H1 (cell line): ENCODE measurements around the gene SPEN.

Source experiments
- CREB1 ChIP-seq: IDR thresholded peaks from 2 replicates; pipeline ENCODE4 v1.6.1; 2012; ENCODE audit warnings: inconsistent platforms
- GABPA ChIP-seq: IDR thresholded peaks from 2 replicates; pipeline ENCODE4 v1.6.1; 2011; ENCODE audit warnings: mild to moderate bottlenecking, low read length, moderate library complexity, borderline replicate concordance; ENCODE audit not compliant: insufficient read depth
- NRF1 ChIP-seq: IDR thresholded peaks from 2 replicates; pipeline ENCODE4 v1.6.1; 2011; ENCODE audit warnings: mild to moderate bottlenecking, low read depth, low read length, improper control_type of control experiment
- POLR2A ChIP-seq, 2 experiments: IDR thresholded peaks; 1 replicate in 1 of 2; 2 replicates in 1 of 2; pipeline ENCODE4 v1.6.1; 2011; ENCODE audit warnings: low read depth in 2 of 2, low read length in 2 of 2, mild to moderate bottlenecking in 2 of 2; ENCODE audit errors: control extremely low read depth in 1 of 2
- POLR2AphosphoS5 ChIP-seq: IDR thresholded peaks from 2 replicates; pipeline ENCODE4 v1.6.1; 2011; ENCODE audit warnings: low read depth, low read length
- RAD21 ChIP-seq, 2 experiments: IDR thresholded peaks in 1 of 2; conservative IDR thresholded peaks in 1 of 2; 2 replicates each; pipeline ENCODE4 v1.6.1; 2011; ENCODE audit warnings: low read depth in 2 of 2, low read length in 2 of 2, improper control_type of control experiment in 1 of 2, inconsistent platforms in 1 of 2, mild to moderate bottlenecking in 1 of 2, moderate library complexity in 1 of 2
- RBBP5 ChIP-seq: IDR thresholded peaks from 2 replicates; pipeline ENCODE4 v1.7.1; 2012; ENCODE audit warnings: low read depth, mild to moderate bottlenecking, inconsistent platforms, low read length, moderate library complexity, borderline replicate concordance
- SRF ChIP-seq: IDR thresholded peaks from 2 replicates; pipeline ENCODE4 v1.6.1; 2011; ENCODE audit warnings: mild to moderate bottlenecking, low read depth, low read length, moderate library complexity
- TBP ChIP-seq: IDR thresholded peaks from 2 replicates; pipeline ENCODE4 v1.6.1; 2011; ENCODE audit warnings: low read depth, low read length, improper control_type of control experiment
- TEAD4 ChIP-seq: IDR thresholded peaks from 2 replicates; pipeline ENCODE4 v1.6.1; 2012; ENCODE audit warnings: low read depth, low read length, inconsistent platforms, mixed read lengths
- TF ChIP-seq, protein P1 (sequence below), 3 experiments: IDR thresholded peaks; 1 replicate in 2 of 3; 2 replicates in 1 of 3; pipeline versions ENCODE4 v1.5.1 to v1.6.1; 2011; ENCODE audit warnings: low read length in 3 of 3, mild to moderate bottlenecking in 3 of 3, inconsistent platforms in 2 of 3, low read depth in 1 of 3, moderate library complexity in 1 of 3; ENCODE audit not compliant: insufficient read depth in 1 of 3; ENCODE audit errors: control extremely low read depth in 1 of 3
- TF ChIP-seq, protein P2 (sequence below): IDR thresholded peaks from 2 replicates; pipeline ENCODE4 v1.6.1; 2012; ENCODE audit warnings: low read length, inconsistent platforms
- TF ChIP-seq, protein P3 (sequence below): IDR thresholded peaks from 2 replicates; pipeline ENCODE4 v1.6.1; 2011; ENCODE audit warnings: low read depth, mild to moderate bottlenecking, low read length; ENCODE audit not compliant: insufficient read depth
- TF ChIP-seq, protein P4 (sequence below): IDR thresholded peaks from 2 replicates; pipeline ENCODE4 v1.6.1; 2012; ENCODE audit warnings: inconsistent platforms

DNA sequence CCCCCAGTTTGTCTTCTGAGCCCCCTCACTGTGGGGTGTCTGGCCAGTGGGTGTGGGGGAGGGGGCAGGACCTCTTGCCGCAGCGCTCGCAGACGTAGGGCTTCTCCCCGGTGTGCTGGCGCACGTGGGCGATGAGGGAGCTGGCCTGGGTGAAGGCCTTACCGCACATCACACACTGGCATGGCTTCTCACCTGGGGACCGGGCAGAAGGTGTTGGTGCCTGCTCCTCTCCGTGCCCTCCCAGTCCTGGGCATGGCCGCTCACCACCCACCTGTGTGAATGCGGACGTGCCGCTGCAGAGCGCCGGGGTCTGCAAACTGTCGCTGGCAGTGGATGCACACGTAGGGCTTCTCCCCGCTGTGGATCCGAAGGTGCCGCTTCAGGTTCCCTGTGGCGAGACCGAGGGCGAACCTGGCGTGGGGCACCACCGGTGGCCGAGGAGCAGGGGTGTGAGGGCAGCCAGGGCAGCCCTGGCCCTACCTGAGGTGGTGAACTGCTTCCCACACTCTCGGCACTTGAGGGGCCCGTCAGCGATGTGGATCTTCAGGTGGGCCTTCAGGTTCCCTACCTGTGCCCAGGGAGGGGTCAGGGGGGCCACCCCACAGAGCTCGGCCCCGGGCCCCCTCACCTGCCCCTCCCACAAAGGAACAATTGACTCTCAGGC is 96.0 kb downstream of the SPEN start:
- TF ChIP-seq, protein P1, sequence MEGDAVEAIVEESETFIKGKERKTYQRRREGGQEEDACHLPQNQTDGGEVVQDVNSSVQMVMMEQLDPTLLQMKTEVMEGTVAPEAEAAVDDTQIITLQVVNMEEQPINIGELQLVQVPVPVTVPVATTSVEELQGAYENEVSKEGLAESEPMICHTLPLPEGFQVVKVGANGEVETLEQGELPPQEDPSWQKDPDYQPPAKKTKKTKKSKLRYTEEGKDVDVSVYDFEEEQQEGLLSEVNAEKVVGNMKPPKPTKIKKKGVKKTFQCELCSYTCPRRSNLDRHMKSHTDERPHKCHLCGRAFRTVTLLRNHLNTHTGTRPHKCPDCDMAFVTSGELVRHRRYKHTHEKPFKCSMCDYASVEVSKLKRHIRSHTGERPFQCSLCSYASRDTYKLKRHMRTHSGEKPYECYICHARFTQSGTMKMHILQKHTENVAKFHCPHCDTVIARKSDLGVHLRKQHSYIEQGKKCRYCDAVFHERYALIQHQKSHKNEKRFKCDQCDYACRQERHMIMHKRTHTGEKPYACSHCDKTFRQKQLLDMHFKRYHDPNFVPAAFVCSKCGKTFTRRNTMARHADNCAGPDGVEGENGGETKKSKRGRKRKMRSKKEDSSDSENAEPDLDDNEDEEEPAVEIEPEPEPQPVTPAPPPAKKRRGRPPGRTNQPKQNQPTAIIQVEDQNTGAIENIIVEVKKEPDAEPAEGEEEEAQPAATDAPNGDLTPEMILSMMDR (IDR thresholded peaks at IDR 0.05; ENCODE audit: control extremely low read depth in 1 of 3, insufficient read depth in 1 of 3, low read depth in 1 of 3, low read length in 3 of 3): no peak
- TF ChIP-seq RBBP5: no peak
- TF ChIP-seq, protein P2, sequence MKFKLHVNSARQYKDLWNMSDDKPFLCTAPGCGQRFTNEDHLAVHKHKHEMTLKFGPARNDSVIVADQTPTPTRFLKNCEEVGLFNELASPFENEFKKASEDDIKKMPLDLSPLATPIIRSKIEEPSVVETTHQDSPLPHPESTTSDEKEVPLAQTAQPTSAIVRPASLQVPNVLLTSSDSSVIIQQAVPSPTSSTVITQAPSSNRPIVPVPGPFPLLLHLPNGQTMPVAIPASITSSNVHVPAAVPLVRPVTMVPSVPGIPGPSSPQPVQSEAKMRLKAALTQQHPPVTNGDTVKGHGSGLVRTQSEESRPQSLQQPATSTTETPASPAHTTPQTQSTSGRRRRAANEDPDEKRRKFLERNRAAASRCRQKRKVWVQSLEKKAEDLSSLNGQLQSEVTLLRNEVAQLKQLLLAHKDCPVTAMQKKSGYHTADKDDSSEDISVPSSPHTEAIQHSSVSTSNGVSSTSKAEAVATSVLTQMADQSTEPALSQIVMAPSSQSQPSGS: no peak
- TF ChIP-seq NRF1: no peak
- no peak for TF ChIP-seq CREB1
- TF ChIP-seq RAD21 (IDR thresholded peaks at IDR 0.05 in 1 of 2, conservative IDR thresholded peaks at IDR 0.05 in 1 of 2; ENCODE audit: low read depth in 2 of 2, low read length in 2 of 2): no peak
- TF ChIP-seq POLR2AphosphoS5: no peak
- TF ChIP-seq, protein P3, sequence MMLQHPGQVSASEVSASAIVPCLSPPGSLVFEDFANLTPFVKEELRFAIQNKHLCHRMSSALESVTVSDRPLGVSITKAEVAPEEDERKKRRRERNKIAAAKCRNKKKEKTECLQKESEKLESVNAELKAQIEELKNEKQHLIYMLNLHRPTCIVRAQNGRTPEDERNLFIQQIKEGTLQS: no peak
- TF ChIP-seq TEAD4: no peak
- TF ChIP-seq POLR2A (IDR thresholded peaks at IDR 0.05; ENCODE audit: control extremely low read depth in 1 of 2, low read depth in 2 of 2, low read length in 2 of 2): no peak
- TF ChIP-seq, protein P4, sequence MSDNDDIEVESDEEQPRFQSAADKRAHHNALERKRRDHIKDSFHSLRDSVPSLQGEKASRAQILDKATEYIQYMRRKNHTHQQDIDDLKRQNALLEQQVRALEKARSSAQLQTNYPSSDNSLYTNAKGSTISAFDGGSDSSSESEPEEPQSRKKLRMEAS: no peak
- TF ChIP-seq SRF: no peak
- TF ChIP-seq GABPA: no peak
- no peak for TF ChIP-seq TBP
